NCI-H2029 (cell line): Measurements from ENCODE around the gene NR2F1-AS1.
"Not testable (repeated sequence)": the region's sequence is repeated elsewhere in the genome, so short reads cannot be mapped to it uniquely, and the experiment has no call there.

Experiments
- DNase-seq: peaks from one replicate; lab custom pipeline; 2025; lab: John Stamatoyannopoulos, UW

Gene NR2F1-AS1

GRCh38 chr5:93576994-93577853 lies 3.8 kb downstream of the NR2F1-AS1 start:
- no peak for DNase-seq

DNA sequence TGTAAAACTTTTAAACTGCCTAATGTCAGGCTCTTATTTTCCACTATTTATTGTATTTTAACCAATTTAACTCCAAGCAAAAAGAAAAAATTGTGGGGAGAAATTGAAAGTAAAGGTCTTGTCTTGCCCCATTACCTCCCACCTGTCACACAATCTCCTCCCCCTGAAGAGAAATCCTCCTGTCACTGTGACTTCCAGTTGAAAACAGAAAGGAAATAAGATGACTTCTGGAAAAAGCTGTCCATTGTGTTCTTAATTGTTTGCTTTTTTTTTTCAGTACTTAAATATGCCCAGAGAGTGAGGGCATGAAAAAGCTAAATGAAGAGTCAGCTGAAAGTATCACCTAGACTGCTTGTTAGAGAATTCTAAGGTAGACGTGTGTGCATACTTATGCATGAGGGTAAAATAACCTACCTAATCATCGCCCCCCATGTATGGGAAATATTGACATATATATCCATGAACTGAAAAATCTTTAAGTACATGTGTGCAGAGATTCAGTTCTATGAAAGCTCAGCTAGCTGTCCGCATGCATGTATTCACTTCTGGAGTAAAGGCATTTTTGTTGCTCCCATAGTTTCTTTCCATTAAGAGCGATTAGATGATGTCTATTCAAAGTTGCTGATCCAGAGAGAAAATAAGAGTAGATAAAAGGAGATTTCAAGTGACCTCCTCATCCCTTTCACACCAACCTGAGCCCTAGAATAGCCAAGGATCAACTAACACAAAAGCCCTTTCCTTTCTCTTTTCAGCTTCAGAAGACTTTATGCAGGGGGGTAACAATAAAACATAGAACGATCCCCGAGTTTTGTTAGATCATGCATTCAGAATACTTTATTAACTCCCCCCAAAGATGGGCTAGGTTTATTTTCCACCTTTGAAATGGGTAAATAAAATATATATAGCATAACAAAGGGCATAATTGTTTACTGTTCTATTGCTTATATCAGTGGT lies 5.3 kb downstream of the NR2F1-AS1 start:
- no peak for DNase-seq

- DNase-seq, result no peak
Observed at GRCh38 chr5:93574491-93575305, 6.3 kb downstream of the NR2F1-AS1 start.

DNA sequence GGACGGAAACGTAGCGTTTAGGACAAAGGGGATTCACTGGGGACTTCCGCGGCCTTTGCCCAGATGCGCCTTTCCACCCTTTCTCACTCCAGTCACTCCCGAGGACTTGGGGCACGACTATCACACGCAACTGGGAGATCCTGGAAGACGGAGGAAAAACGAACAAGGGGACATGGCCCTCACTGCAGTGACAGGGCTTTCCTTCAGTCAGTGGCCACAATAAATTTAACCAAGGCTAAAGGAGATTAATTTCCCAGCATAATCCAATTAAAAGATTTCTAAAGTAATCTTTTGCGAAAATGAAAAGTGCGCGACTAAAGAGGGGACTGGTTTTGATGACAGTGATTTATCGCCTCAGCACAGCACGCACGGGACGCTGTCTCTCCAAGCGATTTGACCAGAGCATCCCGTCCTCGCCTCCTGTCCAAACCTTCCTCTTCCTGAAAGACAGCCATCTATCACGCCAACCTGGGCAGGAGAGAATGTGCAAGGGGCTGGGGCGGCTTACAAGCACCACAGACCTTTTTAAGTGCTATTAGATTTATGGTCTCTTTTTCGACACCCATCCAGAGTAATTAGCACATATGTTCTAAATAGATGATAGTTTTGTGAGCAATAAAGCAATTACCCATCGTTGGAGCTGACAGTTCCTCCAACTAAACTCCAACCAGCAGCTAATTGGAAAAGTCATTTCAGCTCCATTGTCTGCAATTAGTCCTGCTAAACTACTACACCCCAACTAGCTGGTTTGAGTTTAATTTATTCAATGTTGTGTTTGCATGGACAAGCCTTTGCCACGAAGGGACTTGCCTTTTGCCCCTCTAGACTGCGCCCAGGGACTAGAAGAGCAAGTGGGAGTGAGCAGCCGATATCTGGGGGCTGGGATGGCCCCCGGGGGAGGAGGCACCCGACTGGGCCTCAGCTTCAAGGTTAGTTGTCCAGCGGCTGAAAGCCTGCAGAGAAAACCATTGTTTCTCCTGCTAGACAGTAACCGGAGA lies 7.4 kb downstream of the NR2F1-AS1 start:
- no peak for DNase-seq

DNA sequence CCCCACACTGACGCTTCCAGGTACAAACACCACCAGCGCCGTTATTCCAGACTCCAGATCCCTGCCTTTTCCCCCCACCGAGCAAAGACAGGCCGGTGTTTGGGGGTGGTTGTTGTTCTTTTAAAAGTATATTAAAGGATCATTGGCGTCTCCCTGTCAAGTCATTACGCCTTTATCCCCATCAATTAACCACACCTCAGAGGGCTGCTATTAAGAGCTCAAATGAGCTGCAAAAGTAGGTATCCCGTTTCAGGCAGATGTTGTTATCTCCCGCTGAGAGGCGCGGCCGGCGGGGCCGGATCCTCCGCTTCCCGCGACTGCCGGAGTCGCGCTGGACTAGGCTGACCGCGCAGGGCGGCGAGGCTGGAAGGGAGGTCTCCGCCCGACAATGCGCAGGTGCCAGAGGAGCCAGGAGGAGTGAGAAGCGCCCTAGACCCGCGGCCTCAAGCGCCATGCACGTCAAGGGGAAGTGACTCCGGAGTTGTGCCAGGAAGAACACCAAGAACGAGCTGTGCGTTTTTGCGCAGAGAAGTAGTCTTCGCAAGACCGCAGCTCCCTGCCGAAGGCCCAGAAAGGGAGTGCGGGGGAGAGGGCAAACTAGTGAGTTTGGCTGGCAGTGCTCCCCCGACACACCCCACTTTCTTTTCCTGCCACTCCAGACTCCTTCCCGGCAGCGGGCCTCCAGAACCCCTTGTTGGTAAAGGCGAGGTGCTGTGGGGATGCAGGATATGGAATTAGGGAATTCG lies 8.2 kb downstream of the NR2F1-AS1 start:
- DNase-seq, result peak; percentile 19

- DNase-seq, result peak; percentile 23
Observed at GRCh38 chr5:93572101-93572607, 8.9 kb downstream of the NR2F1-AS1 start.

DNA sequence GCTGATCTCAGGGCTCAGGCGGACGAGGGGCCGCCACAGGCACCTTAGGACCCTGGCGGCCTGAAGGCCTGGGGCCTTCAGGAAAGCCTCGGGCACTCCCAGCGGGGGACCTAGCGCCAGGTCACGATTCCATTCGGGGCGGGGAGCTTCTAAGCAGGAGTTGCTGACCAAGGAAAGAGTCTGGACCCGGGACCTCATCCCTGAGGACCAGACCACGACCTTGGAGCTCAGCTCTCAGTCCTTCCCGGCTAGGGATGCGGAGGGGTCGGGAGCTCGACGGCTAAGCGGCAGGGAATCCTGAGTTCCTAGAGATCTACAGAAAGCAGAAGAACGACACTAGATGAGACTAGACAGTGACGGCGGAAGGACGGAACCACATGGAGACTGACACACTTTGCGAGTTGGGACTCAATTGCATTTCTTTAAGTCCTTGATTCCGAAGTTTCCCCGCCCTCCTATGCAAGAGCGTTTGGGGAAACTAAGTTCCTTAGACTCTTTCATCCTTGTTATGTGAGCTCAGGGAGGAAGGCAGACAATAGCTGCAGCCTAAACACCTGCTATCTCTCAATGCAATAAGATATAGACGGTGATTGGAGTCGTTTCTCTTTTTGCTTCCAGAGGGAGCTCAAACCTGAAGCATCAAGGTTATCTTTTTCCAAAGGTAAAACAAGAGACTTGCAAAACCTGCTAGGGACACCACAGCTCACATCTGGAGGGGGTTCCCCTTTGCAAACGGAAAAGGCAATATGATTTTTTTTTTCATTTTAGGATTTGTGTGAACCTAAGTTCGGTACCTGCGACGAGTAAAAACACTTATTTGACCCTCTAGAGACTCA lies 9.7 kb downstream of the NR2F1-AS1 start:
- DNase-seq, result no peak

GRCh38 chr5:93570294-93571113 lies 10.5 kb downstream of the NR2F1-AS1 start:
- DNase-seq, result no peak

GRCh38 chr5:93569300-93570160 lies 11.5 kb downstream of the NR2F1-AS1 start:
- DNase-seq, result no peak

DNA sequence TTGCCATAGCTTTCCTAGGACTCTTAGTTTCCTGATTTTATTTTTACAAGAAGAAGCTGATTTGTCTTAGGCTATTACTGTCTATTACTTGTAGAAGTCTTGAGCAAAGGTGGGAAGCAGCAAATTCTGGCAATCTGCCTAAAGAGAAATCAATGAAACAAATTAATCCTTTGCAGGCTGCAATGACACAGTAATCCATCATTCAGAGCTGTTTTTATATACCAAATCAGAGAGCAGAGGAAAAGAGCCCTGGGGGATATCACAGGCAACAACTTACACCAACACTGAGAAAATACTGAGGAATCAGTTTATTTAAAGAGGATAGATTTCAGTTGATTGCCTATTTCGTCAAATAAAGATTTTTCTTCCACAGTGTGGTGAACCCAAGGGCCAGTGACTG lies 13.6 kb downstream of the NR2F1-AS1 start:
- no peak for DNase-seq

DNA sequence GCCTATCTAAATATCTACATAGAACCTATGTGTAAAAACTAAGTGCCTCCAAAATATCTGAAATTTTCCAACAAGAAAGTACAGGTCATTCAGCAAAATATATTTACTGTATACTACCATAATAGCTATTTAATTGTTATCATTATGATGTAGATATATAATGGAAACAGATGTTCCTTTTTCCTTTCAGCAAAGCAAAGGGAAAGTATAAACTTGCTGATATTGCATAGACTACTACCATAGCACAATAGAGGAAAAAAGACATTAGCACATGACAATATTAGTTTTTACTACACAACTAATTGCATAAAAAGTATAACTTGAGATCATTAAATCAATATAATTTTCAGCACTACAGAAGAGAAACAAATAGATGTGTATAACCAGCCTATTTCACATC lies 14.9 kb downstream of the NR2F1-AS1 start:
- no peak for DNase-seq

DNA sequence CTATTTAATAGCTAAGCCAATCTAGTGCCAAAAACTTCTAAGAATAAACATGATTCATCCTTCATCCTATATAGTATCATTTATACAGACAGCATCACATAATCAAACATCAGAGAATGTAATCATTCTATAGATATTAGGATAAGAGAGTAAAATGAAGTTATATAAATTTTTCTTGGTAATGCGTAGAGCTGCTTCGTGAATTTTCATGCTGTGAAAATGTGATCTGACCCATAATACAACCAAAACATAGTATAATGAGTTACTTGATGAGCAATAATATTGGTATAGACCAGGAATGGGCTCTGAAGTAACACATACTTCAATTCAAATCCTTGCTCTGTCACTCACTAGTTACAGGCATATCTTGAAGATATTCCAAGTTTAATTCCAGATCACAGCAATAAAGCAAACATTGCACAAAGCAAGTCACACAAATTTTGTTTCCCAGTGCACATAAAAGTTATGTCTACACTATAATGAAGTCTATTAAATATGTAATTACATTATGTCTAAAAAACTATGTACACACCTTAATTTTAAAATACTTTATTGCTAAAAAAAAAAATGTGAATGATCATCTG lies 23.9 kb downstream of the NR2F1-AS1 start:
- no peak for DNase-seq

DNA sequence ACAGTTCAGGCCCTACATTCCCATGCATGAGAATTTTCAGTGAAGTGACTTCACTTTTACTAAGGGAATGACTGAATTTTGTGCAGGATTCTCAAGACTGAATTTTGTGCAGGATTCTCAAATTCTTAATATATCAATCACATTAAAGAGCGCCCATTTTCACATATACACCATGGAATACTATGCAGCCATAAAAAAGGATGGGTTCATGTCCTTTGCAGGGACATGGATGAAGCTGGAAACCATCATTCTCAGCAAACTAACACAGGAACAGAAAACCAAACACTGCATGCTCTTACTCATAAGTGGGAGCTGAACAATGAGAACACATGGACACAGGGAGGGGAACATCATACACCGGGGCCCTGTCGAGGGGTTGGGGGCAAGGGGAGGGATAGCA lies 31.4 kb downstream of the NR2F1-AS1 start:
- not testable (repeated sequence) for DNase-seq

GRCh38 chr5:93545872-93546271 lies 35.1 kb downstream of the NR2F1-AS1 start:
- no peak for DNase-seq

GRCh38 chr5:93532370-93532769 lies 48.6 kb downstream of the NR2F1-AS1 start:
- DNase-seq, result no peak

- DNase-seq, result not testable (repeated sequence)
Observed at GRCh38 chr5:93521815-93522214, 59.2 kb downstream of the NR2F1-AS1 start.

GRCh38 chr5:93519740-93520139 lies 61.3 kb downstream of the NR2F1-AS1 start:
- no peak for DNase-seq
